GM21717 (cell line): ENCODE results near the gene ARHGAP42.

Experiments used
- ATAC-seq: cut with Tn5 transposase; IDR thresholded peaks from one replicate; pipeline ENCODE4 v1.9.1; 2021; ENCODE audit warnings: mild to moderate bottlenecking, moderate library complexity; ENCODE audit not compliant: unreplicated experiment

ARHGAP42 gene

GRCh38 chr11:100956351-100956750, 269.3 kb downstream of the ARHGAP42 start:
- ATAC-seq: no peak

- ATAC-seq: no peak
Measured at GRCh38 chr11:100957499-100957898, 270.4 kb downstream of the ARHGAP42 start.

GRCh38 chr11:100961633-100962032, 274.5 kb downstream of the ARHGAP42 start:
- no peak for ATAC-seq

- ATAC-seq: no peak
Measured at GRCh38 chr11:100963375-100963774, 276.3 kb downstream of the ARHGAP42 start.

- no peak for ATAC-seq
Measured at GRCh38 chr11:100964435-100964834, 277.3 kb downstream of the ARHGAP42 start.

- ATAC-seq: no peak
Measured at GRCh38 chr11:100965346-100965745, 278.3 kb downstream of the ARHGAP42 start.

GRCh38 chr11:100966366-100966765, 279.3 kb downstream of the ARHGAP42 start:
- ATAC-seq: no peak

- ATAC-seq: no peak
Measured at GRCh38 chr11:100969008-100969407, 281.9 kb downstream of the ARHGAP42 start.

- ATAC-seq: no peak
Measured at GRCh38 chr11:100970283-100971164, 283.4 kb downstream of the ARHGAP42 start.

GRCh38 chr11:100972046-100972445, 285.0 kb downstream of the ARHGAP42 start:
- no peak for ATAC-seq

GRCh38 chr11:100978442-100978841, 291.4 kb downstream of the ARHGAP42 start:
- no peak for ATAC-seq

GRCh38 chr11:100978939-100979338, 291.9 kb downstream of the ARHGAP42 start:
- no peak for ATAC-seq

- no peak for ATAC-seq
Measured at GRCh38 chr11:100980156-100980555, 293.1 kb downstream of the ARHGAP42 start.

- ATAC-seq: no peak
Measured at GRCh38 chr11:100981196-100981824, 294.2 kb downstream of the ARHGAP42 start.

GRCh38 chr11:100984668-100985067, 297.6 kb downstream of the ARHGAP42 start:
- peak; percentile 79 for ATAC-seq

GRCh38 chr11:100990931-100991330, 303.8 kb downstream of the ARHGAP42 start:
- ATAC-seq: no peak

GRCh38 chr11:100991541-100991940, 304.5 kb downstream of the ARHGAP42 start:
- ATAC-seq: no peak

- no peak for ATAC-seq
Measured at GRCh38 chr11:100994966-100995365, 307.9 kb downstream of the ARHGAP42 start.

GRCh38 chr11:100999756-101000155, 312.7 kb downstream of the ARHGAP42 start:
- ATAC-seq: no peak

GRCh38 chr11:101003468-101003867, 316.4 kb downstream of the ARHGAP42 start:
- ATAC-seq: peak; percentile 67

GRCh38 chr11:101008961-101009689, 322.0 kb downstream of the ARHGAP42 start:
- peak; percentile 60 for ATAC-seq

- ATAC-seq: no peak
Measured at GRCh38 chr11:101009690-101010055, 322.6 kb downstream of the ARHGAP42 start.
